GM18526 (cell line): ENCODE measurements around the gene MAN2B2.

Source experiments
- POLR2A ChIP-seq: IDR thresholded peaks from 3 replicates; pipeline ENCODE4 v1.6.1; 2011; ENCODE audit not compliant: insufficient read length; ENCODE audit errors: extremely low read depth

MAN2B2 gene

GRCh38 chr4:6594341-6594740, 19.4 kb downstream of the MAN2B2 start:
- no peak for TF ChIP-seq POLR2A

GRCh38 chr4:6594826-6595355, 19.9 kb downstream of the MAN2B2 start:
- TF ChIP-seq POLR2A = no peak

- no peak for TF ChIP-seq POLR2A
Measured at GRCh38 chr4:6595897-6596537, 21.0 kb downstream of the MAN2B2 start.

- TF ChIP-seq POLR2A = no peak
Measured at GRCh38 chr4:6596948-6597347, 22.0 kb downstream of the MAN2B2 start.

GRCh38 chr4:6598127-6598526, 23.1 kb downstream of the MAN2B2 start:
- no peak for TF ChIP-seq POLR2A

- no peak for TF ChIP-seq POLR2A
Measured at GRCh38 chr4:6598641-6599040, 23.7 kb downstream of the MAN2B2 start.

- no peak for TF ChIP-seq POLR2A
Measured at GRCh38 chr4:6601661-6602250, 26.8 kb downstream of the MAN2B2 start.

- no peak for TF ChIP-seq POLR2A
Measured at GRCh38 chr4:6602289-6602688, 27.3 kb downstream of the MAN2B2 start.

- TF ChIP-seq POLR2A = no peak
Measured at GRCh38 chr4:6603128-6603527, 28.1 kb downstream of the MAN2B2 start.

GRCh38 chr4:6605114-6605513, 30.1 kb downstream of the MAN2B2 start:
- no peak for TF ChIP-seq POLR2A

- TF ChIP-seq POLR2A = no peak
Measured at GRCh38 chr4:6605605-6606004, 30.6 kb downstream of the MAN2B2 start.

- TF ChIP-seq POLR2A = no peak
Measured at GRCh38 chr4:6606465-6607235, 31.7 kb downstream of the MAN2B2 start.

GRCh38 chr4:6607368-6608055, 32.5 kb downstream of the MAN2B2 start:
- no peak for TF ChIP-seq POLR2A

- no peak for TF ChIP-seq POLR2A
Measured at GRCh38 chr4:6608758-6609414, 33.9 kb downstream of the MAN2B2 start.
